Mucosa of descending colon (tissue), 3 donors: ENCODE results near the gene ELMO1. TPM values are rescaled to one million over a fixed set of nuclear protein-coding genes. Genes with fewer than 3 reads are reported as not detected.

Experiments
- ATAC-seq: fragments of 200-7000 bp; cut with Tn5 transposase; one replicate; pipeline ENCODE4 v1.9.1; 2020; ENCODE audit warnings: mild to moderate bottlenecking, moderate library complexity
- DNase-seq, 3 donors: peaks; one replicate each; pipeline ENCODE4 v3.0.0-alpha.2; 2020
- H3K36me3 ChIP-seq: fragments of 200-600 bp; one replicate; pipeline ENCODE4 v1.8.0; 2021; ENCODE audit warnings: low read depth, mild to moderate bottlenecking
- H3K4me1 ChIP-seq: fragments of 200-600 bp; one replicate; pipeline ENCODE4 v1.8.0; 2021; ENCODE audit warnings: low read depth, mild to moderate bottlenecking
- H3K4me3 ChIP-seq: fragments of 200-600 bp; one replicate; pipeline ENCODE4 v1.8.0; 2021; ENCODE audit warnings: mild to moderate bottlenecking
- H3K9me3 ChIP-seq: fragments of 200-600 bp; one replicate; pipeline ENCODE4 v1.8.0; 2021; ENCODE audit warnings: mild to moderate bottlenecking
- intact Hi-C, 2 donors: fragments of 100-400 bp; cut with DNase I in 1 of 2; cut with micrococcal nuclease in 1 of 2; formaldehyde crosslinking; loops; one replicate each; pipeline versions ENCODE4 v1.11.0 to v1.11.1; 2022; cut with DNase I, micrococcal nuclease
- total RNA-seq, 3 donors: library from RNA; stranded (reverse); fragmentation: NEBNext Ultra II Directional in 2 of 3; extraction: Animal tissue kit (Norgen Biotek cat#: 25700) in 2 of 3; gene quantifications; one replicate each; pipeline versions ENCODE4 v1.2.1 to v1.2.4, GENCODE V29; 2021 to 2023
- TF ChIP-seq, protein P1 (sequence below): fragments of 200-600 bp; IDR thresholded peaks from one replicate; pipeline ENCODE4 v1.8.0; 2022; ENCODE audit warnings: antibody characterized with exemption, mild to moderate bottlenecking
- donor health status: DM: no; HTN: no; CAD: no; lungs with moderate emphysema.
- donor health status: DM: no; HTN: no; CAD: no.
- donor health status: DM: no; HTN: yes; CAD: no.

Gene ELMO1
- total RNA-seq, 3 donors from 2014 or later, result 9.7 to 27.2 (median 18.2) TPM

DNA sequence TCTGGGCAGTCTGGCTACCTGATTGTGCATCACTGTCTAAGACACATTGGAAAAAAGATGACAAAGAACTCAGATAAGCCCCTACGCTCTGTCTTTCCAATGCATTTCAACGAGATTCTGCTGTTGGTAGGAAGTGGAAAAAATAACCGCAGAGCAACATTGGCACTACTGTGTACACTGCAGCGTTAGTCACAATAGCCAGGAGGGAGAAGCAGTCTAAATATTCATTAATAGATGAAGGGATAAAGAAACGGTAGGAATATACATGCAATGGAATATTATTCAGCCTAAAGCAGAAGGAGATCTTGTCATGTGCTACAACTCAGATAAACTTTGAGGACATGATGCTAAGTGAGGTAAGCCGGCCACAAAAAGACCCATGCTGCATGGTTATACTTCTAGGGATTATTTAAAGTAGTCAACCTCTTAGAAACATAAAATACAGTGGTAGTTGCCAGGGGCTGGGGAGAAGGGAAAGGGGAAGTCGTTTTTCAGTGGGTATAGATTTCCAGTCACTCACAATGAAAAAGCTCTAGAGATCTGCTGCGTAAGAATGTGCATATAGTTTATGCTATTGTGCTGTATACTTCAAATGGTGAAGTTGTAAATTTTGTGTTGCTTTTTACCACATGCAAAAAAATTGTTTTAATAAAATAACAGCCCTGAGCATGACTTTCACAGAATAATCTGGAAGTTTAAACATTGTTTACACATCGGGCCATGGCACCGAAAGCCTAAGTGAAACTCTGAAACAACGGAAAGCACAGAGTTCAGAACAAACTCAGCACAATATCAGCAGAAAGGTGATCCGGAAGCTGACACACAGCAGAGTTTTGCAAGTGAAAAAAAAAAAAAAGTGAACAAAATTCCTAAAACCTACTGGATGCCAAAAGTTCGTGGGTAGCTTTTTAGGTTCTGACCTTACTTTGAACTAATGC is 40.1 kb downstream of the ELMO1 start:
- H3K4me1 ChIP-seq, result no peaks in the 10 kb centered on the region
- no peaks in the 10 kb centered on the region for H3K9me3 ChIP-seq
- ATAC-seq (peak; percentile 37), DNase-seq (no peak)
- TF ChIP-seq, protein P1, sequence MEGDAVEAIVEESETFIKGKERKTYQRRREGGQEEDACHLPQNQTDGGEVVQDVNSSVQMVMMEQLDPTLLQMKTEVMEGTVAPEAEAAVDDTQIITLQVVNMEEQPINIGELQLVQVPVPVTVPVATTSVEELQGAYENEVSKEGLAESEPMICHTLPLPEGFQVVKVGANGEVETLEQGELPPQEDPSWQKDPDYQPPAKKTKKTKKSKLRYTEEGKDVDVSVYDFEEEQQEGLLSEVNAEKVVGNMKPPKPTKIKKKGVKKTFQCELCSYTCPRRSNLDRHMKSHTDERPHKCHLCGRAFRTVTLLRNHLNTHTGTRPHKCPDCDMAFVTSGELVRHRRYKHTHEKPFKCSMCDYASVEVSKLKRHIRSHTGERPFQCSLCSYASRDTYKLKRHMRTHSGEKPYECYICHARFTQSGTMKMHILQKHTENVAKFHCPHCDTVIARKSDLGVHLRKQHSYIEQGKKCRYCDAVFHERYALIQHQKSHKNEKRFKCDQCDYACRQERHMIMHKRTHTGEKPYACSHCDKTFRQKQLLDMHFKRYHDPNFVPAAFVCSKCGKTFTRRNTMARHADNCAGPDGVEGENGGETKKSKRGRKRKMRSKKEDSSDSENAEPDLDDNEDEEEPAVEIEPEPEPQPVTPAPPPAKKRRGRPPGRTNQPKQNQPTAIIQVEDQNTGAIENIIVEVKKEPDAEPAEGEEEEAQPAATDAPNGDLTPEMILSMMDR, result no peak
- no peaks in the 10 kb centered on the region for H3K36me3 ChIP-seq
- no peak overlapping the region for H3K4me3 ChIP-seq
- intact Hi-C loops, result no loop called here

DNA sequence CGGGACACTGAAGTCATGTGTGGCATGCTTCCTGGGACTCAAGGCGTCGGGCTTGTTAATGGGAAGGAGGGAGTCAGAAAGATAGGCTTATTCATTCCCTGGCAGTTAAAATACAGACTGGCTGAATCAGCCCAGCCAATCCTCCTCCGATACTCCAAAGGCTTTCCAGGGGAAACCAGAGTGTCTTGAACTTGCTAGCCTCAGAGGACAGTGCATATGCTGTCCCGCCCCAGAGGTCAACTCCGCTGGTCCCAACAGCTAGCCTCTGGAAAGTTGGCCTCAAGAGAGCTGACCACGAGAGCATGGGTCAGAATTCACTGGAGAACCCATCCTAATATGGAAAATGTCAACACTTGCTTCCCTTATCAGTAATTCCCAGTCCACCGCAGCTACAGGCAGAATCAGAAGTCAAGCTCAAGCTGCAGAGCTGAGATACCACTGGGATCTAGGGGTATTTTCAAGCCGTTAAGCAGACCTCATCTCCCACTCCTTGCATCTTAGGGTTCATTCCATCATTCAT is 43.0 kb downstream of the ELMO1 start:
- no peak overlapping the region for H3K4me3 ChIP-seq
- ATAC-seq (no peak), DNase-seq (peak in 1 of 3 donors; percentile 25)
- intact Hi-C loops, result no loop called here
- no peaks in the 10 kb centered on the region for H3K36me3 ChIP-seq
- H3K4me1 ChIP-seq, result no peaks in the 10 kb centered on the region
- TF ChIP-seq, protein P1, result no peak
- no peaks in the 10 kb centered on the region for H3K9me3 ChIP-seq

DNA sequence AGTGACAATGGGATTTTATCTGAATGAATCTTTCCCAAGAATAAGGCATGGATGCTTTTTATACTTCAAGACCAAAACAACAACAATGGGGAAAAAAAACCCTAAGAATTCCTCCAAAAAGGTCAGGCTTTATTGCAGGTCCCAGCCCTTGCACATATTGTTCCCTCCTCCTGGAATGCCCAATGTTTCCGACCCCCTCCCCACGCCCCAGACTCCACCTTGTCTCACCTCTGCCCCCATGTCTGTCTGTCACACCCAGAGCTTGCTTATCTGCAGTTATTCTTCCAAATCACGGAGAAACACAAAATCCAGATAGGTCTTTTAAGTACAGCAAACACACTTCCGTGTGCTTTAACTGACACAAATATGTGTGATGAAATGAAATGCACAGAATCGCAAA is 43.5 kb downstream of the ELMO1 start:
- DNase-seq, result no peak
- Histone ChIP-seq H3K36me3 (no peaks in the 10 kb centered on the region), H3K4me3 (no peak overlapping the region), H3K4me1 (no peaks in the 10 kb centered on the region), H3K9me3 (no peaks in the 10 kb centered on the region)
- intact Hi-C loops, result no loop called here
- no peak for ATAC-seq
- TF ChIP-seq, protein P1, result no peak

DNA sequence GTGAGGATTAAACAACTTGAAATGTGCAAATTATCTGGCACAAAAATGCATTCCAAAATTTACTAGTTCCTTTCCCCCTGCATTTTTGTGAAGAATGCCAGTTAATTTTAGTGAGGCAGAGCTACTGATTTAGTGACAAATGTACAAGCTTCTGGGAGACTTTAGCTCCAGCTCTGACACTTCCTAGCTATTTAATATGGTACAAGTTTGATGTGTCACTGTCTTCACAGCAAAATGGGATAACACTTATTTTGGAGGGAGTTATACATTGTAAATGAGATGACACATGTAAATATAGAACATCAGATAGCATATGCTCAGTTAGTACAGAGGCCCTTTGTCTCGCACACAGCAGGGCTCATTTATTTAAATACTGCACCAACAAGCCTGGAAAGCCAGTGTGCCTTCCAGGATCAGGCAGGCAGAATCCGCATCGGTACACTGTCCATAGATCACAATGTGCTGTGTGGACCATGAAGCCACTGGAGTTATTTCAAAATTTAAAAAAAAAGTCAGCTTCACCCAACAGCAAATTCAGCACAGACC is 48.7 kb downstream of the ELMO1 start:
- ATAC-seq, result no peak
- Histone ChIP-seq H3K9me3 (no peaks in the 10 kb centered on the region), H3K36me3 (no peaks in the 10 kb centered on the region), H3K4me1 (no peaks in the 10 kb centered on the region), H3K4me3 (no peak overlapping the region)
- TF ChIP-seq, protein P1, result no peak
- DNase-seq, result no peak
- intact Hi-C loops, result no loop called here

DNA sequence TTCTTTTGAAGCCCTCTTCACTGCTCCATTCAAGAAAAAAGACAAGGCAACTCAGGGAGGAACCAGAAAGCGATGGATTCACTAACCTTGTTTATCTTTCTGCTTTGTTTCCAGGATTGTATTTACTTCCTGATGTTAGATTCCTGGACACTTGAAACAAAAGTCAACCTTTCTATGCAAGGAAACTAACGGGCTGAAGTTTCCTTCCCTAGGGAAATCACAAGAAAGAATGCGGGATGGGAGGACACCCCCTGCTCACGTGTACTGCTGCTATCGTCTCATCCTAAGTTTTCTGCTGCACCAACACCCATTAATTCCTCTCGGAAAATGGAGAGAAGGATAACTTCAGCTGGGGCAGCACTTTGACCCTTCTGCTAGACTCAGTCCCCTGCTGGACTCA is 50.3 kb downstream of the ELMO1 start:
- DNase-seq (no peak), ATAC-seq (no peak)
- intact Hi-C loops, result no loop called here
- Histone ChIP-seq H3K9me3 (no peaks in the 10 kb centered on the region), H3K36me3 (no peaks in the 10 kb centered on the region), H3K4me3 (no peak overlapping the region), H3K4me1 (no peaks in the 10 kb centered on the region)
- TF ChIP-seq, protein P1, result no peak
